A673 (cell line): ENCODE measurements around the gene MID1.

Experiments
- CTCF ChIP-seq: fragments of 300-800, 200-600 bp; sonication (generic); conservative IDR thresholded peaks from 2 replicates; pipeline ENCODE4 v1.5.1; 2017; ENCODE audit warnings: low read depth, mild to moderate bottlenecking, antibody characterized with exemption, low read length, moderate library complexity, mixed read lengths
- EZH2 ChIP-seq: fragments of 200-600 bp; sonication (generic); IDR thresholded peaks from 2 replicates; pipeline ENCODE4 v1.6.1; 2017; ENCODE audit warnings: borderline replicate concordance, low read depth, mild to moderate bottlenecking, mixed read lengths, antibody characterized with exemption, low read length; ENCODE audit not compliant: poor library complexity, severe bottlenecking

- TF ChIP-seq CTCF, result no peak
- no peak for TF ChIP-seq EZH2
Observed at GRCh38 chrX:10465254-10465653, 155.1 kb downstream of the MID1 start.
